ENCODE measurements around the gene UQCRQ.

UQCRQ gene

DNA sequence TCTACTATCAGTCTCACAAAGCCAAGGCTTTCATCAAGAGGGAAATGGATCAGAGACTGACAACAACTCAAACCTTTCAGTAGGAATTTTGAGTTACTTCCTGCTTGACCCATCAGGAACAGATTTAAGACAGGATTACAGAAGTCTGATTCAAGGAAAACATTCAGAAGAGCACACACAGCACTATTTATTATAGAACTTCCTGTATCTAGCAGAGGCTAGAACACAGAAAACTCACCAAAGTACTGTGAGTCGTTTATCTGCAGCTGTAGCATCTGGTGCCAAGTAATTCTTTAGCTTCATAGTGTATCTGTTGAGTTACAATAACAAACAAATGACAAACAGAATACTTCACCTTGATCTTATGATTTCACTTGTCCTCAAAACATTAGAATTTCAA, 20.8 kb downstream of the UQCRQ start:
- no peak overlapping the region for H3K4me3 ChIP-seq (ENCODE audit: low read length)
- no peak for DNase-seq (ENCODE audit: low read depth)
- TF ChIP-seq, protein P1, sequence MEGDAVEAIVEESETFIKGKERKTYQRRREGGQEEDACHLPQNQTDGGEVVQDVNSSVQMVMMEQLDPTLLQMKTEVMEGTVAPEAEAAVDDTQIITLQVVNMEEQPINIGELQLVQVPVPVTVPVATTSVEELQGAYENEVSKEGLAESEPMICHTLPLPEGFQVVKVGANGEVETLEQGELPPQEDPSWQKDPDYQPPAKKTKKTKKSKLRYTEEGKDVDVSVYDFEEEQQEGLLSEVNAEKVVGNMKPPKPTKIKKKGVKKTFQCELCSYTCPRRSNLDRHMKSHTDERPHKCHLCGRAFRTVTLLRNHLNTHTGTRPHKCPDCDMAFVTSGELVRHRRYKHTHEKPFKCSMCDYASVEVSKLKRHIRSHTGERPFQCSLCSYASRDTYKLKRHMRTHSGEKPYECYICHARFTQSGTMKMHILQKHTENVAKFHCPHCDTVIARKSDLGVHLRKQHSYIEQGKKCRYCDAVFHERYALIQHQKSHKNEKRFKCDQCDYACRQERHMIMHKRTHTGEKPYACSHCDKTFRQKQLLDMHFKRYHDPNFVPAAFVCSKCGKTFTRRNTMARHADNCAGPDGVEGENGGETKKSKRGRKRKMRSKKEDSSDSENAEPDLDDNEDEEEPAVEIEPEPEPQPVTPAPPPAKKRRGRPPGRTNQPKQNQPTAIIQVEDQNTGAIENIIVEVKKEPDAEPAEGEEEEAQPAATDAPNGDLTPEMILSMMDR (conservative IDR thresholded peaks at IDR 0.05; ENCODE audit: low read length) = no peak

DNA sequence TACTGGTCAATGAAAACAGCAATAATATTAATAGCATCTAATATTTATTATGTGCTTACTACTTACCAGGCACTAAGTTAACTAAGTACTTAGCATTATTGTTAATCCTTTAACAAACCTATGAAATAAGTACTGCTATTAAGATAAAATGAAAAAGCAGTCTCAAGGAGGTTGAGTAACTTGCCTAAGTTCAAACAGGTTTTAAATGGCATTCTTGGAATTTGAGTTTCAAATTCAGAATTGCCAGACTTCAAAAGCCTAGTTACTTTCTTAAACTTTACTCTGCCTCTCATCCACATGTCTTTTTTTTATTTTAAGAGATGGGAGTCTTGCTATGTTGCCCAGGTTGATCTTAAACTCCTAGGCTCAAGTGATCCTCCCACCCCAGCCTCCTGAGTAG, 23.1 kb downstream of the UQCRQ start:
- H3K4me3 ChIP-seq (ENCODE audit: low read length) = no peak overlapping the region
- DNase-seq (ENCODE audit: low read depth) = no peak
- TF ChIP-seq, protein P1 (conservative IDR thresholded peaks at IDR 0.05; ENCODE audit: low read length) = no peak

DNA sequence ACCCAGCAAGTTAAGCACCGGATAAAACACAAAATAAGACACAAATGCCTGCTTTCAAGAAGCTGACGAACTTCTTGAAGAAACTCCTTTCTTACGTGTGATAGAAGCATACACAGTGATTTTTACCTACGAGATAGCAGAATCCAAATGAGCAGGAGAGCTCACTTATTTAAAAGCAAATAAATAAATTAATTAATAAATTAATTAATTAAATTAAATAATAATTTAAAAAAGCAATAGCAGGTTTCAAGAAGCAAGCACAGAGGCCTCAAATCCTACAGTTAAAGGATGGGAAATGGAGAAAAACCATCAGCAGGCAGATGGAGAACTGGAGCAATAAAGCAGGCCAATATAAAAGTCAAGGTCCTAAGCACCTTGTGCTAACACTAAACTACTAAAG, 24.4 kb downstream of the UQCRQ start:
- no peak overlapping the region for H3K4me3 ChIP-seq (ENCODE audit: low read length)
- no peak for DNase-seq (ENCODE audit: low read depth)
- TF ChIP-seq, protein P1 (conservative IDR thresholded peaks at IDR 0.05; ENCODE audit: low read length) = no peak

DNA sequence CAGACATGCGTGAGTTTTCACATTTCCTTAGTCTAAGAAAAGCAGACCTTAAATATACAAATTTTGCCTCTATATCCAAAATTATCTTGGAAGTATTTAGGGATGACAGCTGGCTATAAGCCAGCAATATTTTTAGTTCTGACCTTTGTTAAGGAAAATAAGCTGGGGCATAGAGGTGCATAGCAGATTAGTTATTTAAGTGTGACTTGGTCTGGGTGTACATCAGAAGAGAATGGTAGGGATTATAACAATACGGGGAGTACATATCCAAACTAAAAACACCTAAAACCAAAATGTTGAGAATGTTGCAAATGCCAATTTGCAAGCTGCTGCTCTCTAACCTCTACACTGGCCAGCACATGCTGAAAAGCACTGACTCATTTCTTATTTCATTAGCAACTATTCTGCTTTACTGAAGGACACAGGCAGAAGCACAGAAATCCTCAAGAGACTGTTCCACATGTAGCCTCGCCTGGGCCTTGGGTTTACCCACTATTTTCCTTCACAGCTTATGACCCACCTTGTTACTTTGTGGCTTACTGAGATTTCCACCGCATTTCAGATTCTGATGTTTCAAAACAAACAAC, 29.4 kb downstream of the UQCRQ start:
- DNase-seq (ENCODE audit: low read depth) = no peak
- H3K4me3 ChIP-seq (ENCODE audit: low read length) = no peak overlapping the region

DNA sequence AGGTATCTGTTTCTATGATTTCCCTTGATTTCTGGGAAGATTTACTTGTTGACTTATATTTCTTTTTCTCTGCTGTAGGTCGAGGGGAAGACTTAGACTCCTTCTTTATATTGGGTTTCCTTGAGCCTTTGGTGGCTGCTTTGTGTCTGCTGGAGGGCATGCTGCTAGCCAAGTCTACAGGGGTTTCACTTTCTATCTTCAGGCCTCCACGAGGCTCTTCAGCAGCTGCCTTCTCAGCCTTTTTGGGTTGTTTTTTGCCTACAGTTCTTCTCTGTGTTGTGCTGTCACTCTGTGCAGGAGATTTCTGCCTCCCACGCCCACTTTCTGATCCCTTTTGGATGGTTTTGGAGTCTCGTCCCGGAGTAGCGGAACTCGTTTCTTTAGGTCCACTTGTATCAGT, 30.2 kb downstream of the UQCRQ start:
- DNase-seq (ENCODE audit: low read depth) = no peak
- TF ChIP-seq, protein P1 (conservative IDR thresholded peaks at IDR 0.05; ENCODE audit: low read length) = no peak
- no peak overlapping the region for H3K4me3 ChIP-seq (ENCODE audit: low read length)

More for the DNA sequence above, 29.4 kb downstream of the UQCRQ start:
- TF ChIP-seq, protein P1 (conservative IDR thresholded peaks at IDR 0.05; ENCODE audit: low read length) = no peak

DNA sequence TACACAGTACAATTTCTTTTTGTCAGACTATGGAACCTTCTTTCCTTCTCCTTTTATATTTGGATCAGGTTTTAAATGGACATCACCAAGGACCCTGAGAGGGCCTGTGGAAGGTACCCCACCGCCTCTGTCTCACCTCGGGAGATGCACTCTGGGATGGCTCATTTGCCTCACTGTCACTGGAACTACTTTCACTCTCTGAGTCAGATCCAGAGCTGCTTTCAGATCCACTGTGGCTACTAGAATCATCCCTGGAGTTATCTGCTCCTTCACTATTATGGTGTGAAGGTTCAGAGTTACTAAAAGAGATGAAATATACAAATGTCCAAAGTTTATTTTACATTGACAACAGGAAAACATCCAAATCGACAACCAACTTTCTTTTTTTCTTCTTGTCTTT, 31.7 kb downstream of the UQCRQ start:
- no peak overlapping the region for H3K4me3 ChIP-seq (ENCODE audit: low read length)
- TF ChIP-seq, protein P1 (conservative IDR thresholded peaks at IDR 0.05; ENCODE audit: low read length) = no peak
- no peak for DNase-seq (ENCODE audit: low read depth)

DNA sequence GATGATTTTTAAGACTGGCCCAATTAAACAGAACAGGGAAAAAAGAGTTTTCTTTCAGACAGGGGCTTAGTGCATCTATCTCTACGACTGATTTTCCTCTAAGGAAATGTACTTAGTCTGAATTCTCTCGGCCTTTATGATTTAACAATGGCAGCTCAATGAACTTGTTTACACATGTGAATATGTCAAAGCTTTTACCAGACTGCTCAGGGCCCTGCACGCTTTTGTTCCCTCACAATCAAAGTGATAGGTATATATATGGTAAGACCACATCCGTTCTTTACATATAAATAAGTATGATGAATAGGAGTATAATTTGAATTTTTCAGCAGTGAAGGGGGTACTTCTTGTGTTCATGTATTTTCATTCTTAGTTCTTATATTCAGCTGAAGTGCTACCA, 34.6 kb downstream of the UQCRQ start:
- DNase-seq (ENCODE audit: low read depth) = no peak
- TF ChIP-seq, protein P1 (conservative IDR thresholded peaks at IDR 0.05; ENCODE audit: low read length) = no peak
- H3K4me3 ChIP-seq (ENCODE audit: low read length) = no peak overlapping the region

Measured in AG10803 (cell line).